SH-SY5Y (cell line): ENCODE data around the gene DUOXA1.

Experiments used
- GATA2 ChIP-seq: IDR thresholded peaks from 2 replicates; pipeline ENCODE4 v1.6.1; 2011; ENCODE audit warnings: mild to moderate bottlenecking, low read depth, low read length
- GATA3 ChIP-seq: IDR thresholded peaks from 2 replicates; pipeline ENCODE4 v1.6.1; 2011; ENCODE audit warnings: low read depth, mild to moderate bottlenecking, low read length, moderate library complexity

- TF ChIP-seq GATA3 = no peak
- no peak for TF ChIP-seq GATA2
Observed at GRCh38 chr15:45100884-45101625, 28.6 kb downstream of the DUOXA1 start.
